Naive thymus-derived CD4-positive, alpha-beta T cell (primary cell): Measurements from ENCODE around the gene KSR1. TPM values are rescaled to one million over a fixed set of nuclear protein-coding genes. Genes with fewer than 3 reads are reported as not detected.
"Not testable (repeated sequence)": the region's sequence is repeated elsewhere in the genome, so short reads cannot be mapped to it uniquely, and the experiment has no call there.

Source experiments
- ATAC-seq: fragments of 150-1000 bp; cut with Tn5 transposase; 2 replicates; pipeline ENCODE4 v1.10.0; 2021; ENCODE audit warnings: mild to moderate bottlenecking, moderate library complexity
- CTCF ChIA-PET: fragments of 350-600 bp; sonication (Branson Sonifier 250); formaldehyde crosslinking; loops from one replicate; lab custom pipeline; 2021; ENCODE audit warnings: antibody characterized with exemption; lab: Charles Lee
- POLR2A ChIA-PET: fragments of 350-600 bp; sonication (Branson Sonifier 250); formaldehyde crosslinking; loops from one replicate; lab custom pipeline; 2021; ENCODE audit warnings: antibody characterized with exemption, inconsistent platforms; lab: Charles Lee
- DNase-seq, 9 donors: peaks; one replicate each; pipeline versions ENCODE4 v3.0.0 to v3.0.0-alpha.2; 2020 to 2022; ENCODE audit warnings: mixed read lengths in 1 of 9
- H3K27ac ChIP-seq: one replicate; pipeline ENCODE4 v1.7.0; 2013; ENCODE audit warnings: mild to moderate bottlenecking, low read depth, low read length, moderate library complexity
- H3K27me3 ChIP-seq, 2 donors: one replicate each; pipeline ENCODE4 v1.7.0; 2013; ENCODE audit warnings: low read length in 2 of 2, mild to moderate bottlenecking in 2 of 2, moderate library complexity in 2 of 2; ENCODE audit not compliant: control insufficient read depth in 2 of 2, insufficient read depth in 2 of 2
- H3K36me3 ChIP-seq, 3 experiments: 1 replicate in 2 of 3; 2 replicates in 1 of 3; pipeline ENCODE4 v1.7.0; 2013; ENCODE audit warnings: low read length in 3 of 3, mild to moderate bottlenecking in 3 of 3, moderate library complexity in 1 of 3; ENCODE audit not compliant: insufficient read depth in 3 of 3, control insufficient read depth in 2 of 3
- H3K4me1 ChIP-seq, 2 donors: one replicate each; pipeline ENCODE4 v1.7.0; 2013; ENCODE audit warnings: low read length in 2 of 2, mild to moderate bottlenecking in 2 of 2, moderate library complexity in 1 of 2; ENCODE audit not compliant: control insufficient read depth in 2 of 2, insufficient read depth in 2 of 2
- H3K4me3 ChIP-seq: 2 replicates; pipeline ENCODE4 v1.7.0; 2013; ENCODE audit warnings: mild to moderate bottlenecking, low read length
- H3K9me3 ChIP-seq, 3 experiments: 1 replicate in 2 of 3; 2 replicates in 1 of 3; pipeline ENCODE4 v1.7.0; 2013; ENCODE audit warnings: low read length in 3 of 3; ENCODE audit not compliant: control insufficient read depth in 2 of 3
- H3K27ac Mint-ChIP-seq, 9 donors: one replicate each; pipeline ENCODE4 v1.8.0; 2020 to 2022; ENCODE audit warnings: mixed read lengths in 9 of 9, mild to moderate bottlenecking in 8 of 9, moderate library complexity in 5 of 9, inconsistent platforms in 2 of 9
- H3K27me3 Mint-ChIP-seq, 5 donors: one replicate each; pipeline ENCODE4 v1.8.0; 2021 to 2022; ENCODE audit warnings: mixed read lengths in 5 of 5, mild to moderate bottlenecking in 1 of 5
- H3K36me3 Mint-ChIP-seq, 5 donors: one replicate each; pipeline ENCODE4 v1.8.0; 2020 to 2022; ENCODE audit warnings: mixed read lengths in 5 of 5, mild to moderate bottlenecking in 3 of 5, inconsistent platforms in 1 of 5
- H3K4me1 Mint-ChIP-seq, 7 donors: one replicate each; pipeline ENCODE4 v1.8.0; 2020 to 2022; ENCODE audit warnings: mixed read lengths in 7 of 7, mild to moderate bottlenecking in 3 of 7, inconsistent platforms in 1 of 7
- H3K4me3 Mint-ChIP-seq, 10 donors: one replicate each; pipeline ENCODE4 v1.8.0; 2020 to 2022; ENCODE audit warnings: mild to moderate bottlenecking in 10 of 10, mixed read lengths in 10 of 10, moderate library complexity in 6 of 10, inconsistent platforms in 2 of 10
- H3K9me3 Mint-ChIP-seq, 11 donors: one replicate each; pipeline ENCODE4 v1.8.0; 2020 to 2022; ENCODE audit warnings: mixed read lengths in 11 of 11, mild to moderate bottlenecking in 4 of 11, inconsistent platforms in 1 of 11, moderate library complexity in 1 of 11
- intact Hi-C, 2 donors: fragments of 100-400 bp; cut with micrococcal nuclease; formaldehyde crosslinking; loops; one replicate each; pipeline ENCODE4 v1.15.1; 2023
- polyA plus RNA-seq, 2 donors: library from polyadenylated mRNA; unstranded; fragments of 300-500 nt; fragmentation: Illumina TruSeq; gene quantifications; one replicate each; pipeline ENCODE4 v1.2.3, GENCODE V29; 2021
- total RNA-seq, 6 experiments: library from RNA in 5 of 6; stranded (reverse) in 5 of 6; gene quantifications; 1 replicate in 5 of 6; 2 replicates in 1 of 6; pipeline ENCODE4 v1.2.3 and lab custom pipeline; 2021 to 2026

The KSR1 gene
- total and polyA plus RNA-seq, 7 experiments from 2014 or later, result 0.52 to 96.4 (median 23.3) TPM

GRCh38 chr17:27420211-27420950 lies 35.9 kb upstream of the KSR1 start:
- H3K36me3 ChIP-seq, result no peaks in the 10 kb centered on the region
- no peaks in the 10 kb centered on the region for H3K9me3 Mint-ChIP-seq
- no peak overlapping the region for H3K27ac Mint-ChIP-seq
- H3K27me3 ChIP-seq, result no peaks in the 10 kb centered on the region
- no peaks in the 10 kb centered on the region for H3K36me3 Mint-ChIP-seq
- H3K4me3 ChIP-seq, result no peak overlapping the region
- no peak overlapping the region for H3K27ac ChIP-seq
- peaks cover 0 to 2% (median 0%) of the 10 kb centered on the region in 5 donors for H3K27me3 Mint-ChIP-seq
- intact Hi-C loops, result no loop called here
- ChIA-PET POLR2A (interaction anchor here (0.6 kb wide), 1 partner anchor 15 kb away, joined by 4 read pairs; no protein-coding TSS in a partner anchor), CTCF (no interaction called here)
- DNase-seq (no peak), ATAC-seq (no peak)
- H3K4me1 ChIP-seq, result no peaks in the 10 kb centered on the region
- H3K9me3 ChIP-seq, result no peaks in the 10 kb centered on the region
- no peak overlapping the region for H3K4me3 Mint-ChIP-seq
- peaks cover 0 to 3% (median 0%) of the 10 kb centered on the region in 7 donors for H3K4me1 Mint-ChIP-seq

- intact Hi-C loops, result no loop called here
- Histone ChIP-seq H3K4me1 (no peaks in the 10 kb centered on the region), H3K27ac (no peak overlapping the region), H3K4me3 (no peak overlapping the region), H3K9me3 (no peaks in the 10 kb centered on the region), H3K27me3 (no peaks in the 10 kb centered on the region), H3K36me3 (no peaks in the 10 kb centered on the region)
- no peak for ATAC-seq
- H3K27me3 Mint-ChIP-seq, result no peaks in the 10 kb centered on the region
- H3K9me3 Mint-ChIP-seq, result no peaks in the 10 kb centered on the region
- no peak overlapping the region for H3K27ac Mint-ChIP-seq
- ChIA-PET POLR2A (interaction anchor here (0.6 kb wide), 1 partner anchor 14 kb away, joined by 4 read pairs; no protein-coding TSS in a partner anchor), CTCF (no interaction called here)
- DNase-seq, result no peak
- H3K4me1 Mint-ChIP-seq, result peaks cover 0 to under 1% (median 0%) of the 10 kb centered on the region in 7 donors
- no peaks in the 10 kb centered on the region for H3K36me3 Mint-ChIP-seq
- H3K4me3 Mint-ChIP-seq, result no peak overlapping the region
Measured at GRCh38 chr17:27421111-27421510, 35.1 kb upstream of the KSR1 start.

- H3K36me3 Mint-ChIP-seq, H3K27me3 ChIP-seq, H3K4me1 Mint-ChIP-seq, intact Hi-C loops, H3K27me3 Mint-ChIP-seq, H3K4me1 ChIP-seq, H3K4me3 Mint-ChIP-seq, POLR2A ChIA-PET, H3K9me3 Mint-ChIP-seq, DNase-seq, ATAC-seq, CTCF ChIA-PET, H3K27ac ChIP-seq, H3K9me3 ChIP-seq, H3K36me3 ChIP-seq, H3K4me3 ChIP-seq, H3K27ac Mint-ChIP-seq: not testable (repeated sequence)
Measured at GRCh38 chr17:27421626-27422025, 34.6 kb upstream of the KSR1 start.

GRCh38 chr17:27422601-27423000 lies 33.6 kb upstream of the KSR1 start:
- ATAC-seq, result no peak
- intact Hi-C loops, result no loop called here
- no peak overlapping the region for H3K4me3 Mint-ChIP-seq
- Histone ChIP-seq H3K4me3 (no peak overlapping the region), H3K9me3 (no peaks in the 10 kb centered on the region), H3K27me3 (no peaks in the 10 kb centered on the region), H3K36me3 (no peaks in the 10 kb centered on the region), H3K4me1 (no peaks in the 10 kb centered on the region), H3K27ac (no peak overlapping the region)
- peaks cover 0 to 2% (median 0%) of the 10 kb centered on the region in 5 donors for H3K27me3 Mint-ChIP-seq
- no peaks in the 10 kb centered on the region for H3K9me3 Mint-ChIP-seq
- H3K36me3 Mint-ChIP-seq, result no peaks in the 10 kb centered on the region
- ChIA-PET CTCF (no interaction called here), POLR2A (no interaction called here)
- H3K27ac Mint-ChIP-seq, result no peak overlapping the region
- no peaks in the 10 kb centered on the region for H3K4me1 Mint-ChIP-seq
- no peak for DNase-seq

- Mint-ChIP-seq H3K9me3 (peaks cover 0 to 2% (median 0%) of the 10 kb centered on the region in 11 donors), H3K36me3 (no peaks in the 10 kb centered on the region), H3K4me1 (no peaks in the 10 kb centered on the region), H3K4me3 (no peak overlapping the region), H3K27ac (no peak overlapping the region), H3K27me3 (peaks cover 0 to 2% (median 0%) of the 10 kb centered on the region in 5 donors)
- Histone ChIP-seq H3K4me1 (no peaks in the 10 kb centered on the region), H3K9me3 (no peaks in the 10 kb centered on the region), H3K36me3 (no peaks in the 10 kb centered on the region), H3K27me3 (no peaks in the 10 kb centered on the region), H3K4me3 (no peak overlapping the region), H3K27ac (no peak overlapping the region)
- DNase-seq, result no peak
- intact Hi-C loops, result no loop called here
- CTCF ChIA-PET, result no interaction called here
- POLR2A ChIA-PET, result no interaction called here
- no peak for ATAC-seq
Measured at GRCh38 chr17:27423651-27424050, 32.6 kb upstream of the KSR1 start.

GRCh38 chr17:27424516-27424915 lies 31.7 kb upstream of the KSR1 start:
- Histone ChIP-seq H3K27me3 (no peaks in the 10 kb centered on the region), H3K9me3 (no peaks in the 10 kb centered on the region), H3K27ac (no peak overlapping the region), H3K4me3 (no peak overlapping the region), H3K36me3 (no peaks in the 10 kb centered on the region), H3K4me1 (no peaks in the 10 kb centered on the region)
- DNase-seq (no peak), ATAC-seq (no peak)
- no peak overlapping the region for H3K27ac Mint-ChIP-seq
- H3K27me3 Mint-ChIP-seq, result peaks cover 0 to 2% (median 0%) of the 10 kb centered on the region in 5 donors
- peaks cover 0 to 3% (median 0%) of the 10 kb centered on the region in 11 donors for H3K9me3 Mint-ChIP-seq
- intact Hi-C loops, result no loop called here
- ChIA-PET CTCF (no interaction called here), POLR2A (no interaction called here)
- H3K4me3 Mint-ChIP-seq, result no peak overlapping the region
- H3K36me3 Mint-ChIP-seq, result no peaks in the 10 kb centered on the region
- H3K4me1 Mint-ChIP-seq, result no peaks in the 10 kb centered on the region

- Mint-ChIP-seq H3K27ac (no peak overlapping the region), H3K36me3 (no peaks in the 10 kb centered on the region), H3K4me3 (no peak overlapping the region), H3K27me3 (peaks cover 0 to 2% (median 0%) of the 10 kb centered on the region in 5 donors), H3K4me1 (no peaks in the 10 kb centered on the region), H3K9me3 (peaks cover 0 to 3% (median 0%) of the 10 kb centered on the region in 11 donors)
- no peaks in the 10 kb centered on the region for H3K27me3 ChIP-seq
- H3K27ac ChIP-seq, result no peak overlapping the region
- no peaks in the 10 kb centered on the region for H3K9me3 ChIP-seq
- DNase-seq (no peak), ATAC-seq (no peak)
- intact Hi-C loops, result no loop called here
- no peaks in the 10 kb centered on the region for H3K4me1 ChIP-seq
- no peak overlapping the region for H3K4me3 ChIP-seq
- H3K36me3 ChIP-seq, result no peaks in the 10 kb centered on the region
- CTCF ChIA-PET, result no interaction called here
- POLR2A ChIA-PET, result no interaction called here
Measured at GRCh38 chr17:27424941-27425340, 31.3 kb upstream of the KSR1 start.
